Esophagus muscularis mucosa (tissue), 4 donors: ENCODE measurements around the gene DNASE2B. TPM values are rescaled to one million over a fixed set of nuclear protein-coding genes. Genes with fewer than 3 reads are reported as not detected.

ENCODE experiments used
- DNase-seq: peaks from one replicate; pipeline ENCODE4 v3.0.0-alpha.2; 2017; ENCODE audit errors: extremely low spot score
- H3K27ac ChIP-seq, 4 donors: fragments of 200-600 bp; sonication (generic); replicated peaks in 1 of 4; 1 replicate in 3 of 4; 2 replicates in 1 of 4; pipeline ENCODE4 v1.5.1; 2016 to 2019; ENCODE audit warnings: mild to moderate bottlenecking in 1 of 4
- H3K27me3 ChIP-seq, 4 donors: fragments of 200-600 bp; sonication (generic); one replicate each; pipeline versions ENCODE4 v1.5.1 to v1.6.0; 2016 to 2019
- H3K36me3 ChIP-seq, 4 donors: fragments of 200-600 bp; sonication (generic); one replicate each; pipeline ENCODE4 v1.5.1; 2016 to 2019
- H3K4me1 ChIP-seq, 4 donors: fragments of 200-600 bp; sonication (generic); one replicate each; pipeline ENCODE4 v1.5.1; 2016 to 2019
- H3K4me3 ChIP-seq, 4 donors: fragments of 200-600 bp; sonication (generic); 1 replicate in 2 of 4; 2 replicates in 2 of 4; pipeline ENCODE4 v1.5.1; 2016 to 2019; ENCODE audit warnings: mild to moderate bottlenecking in 4 of 4, moderate library complexity in 1 of 4
- H3K9me3 ChIP-seq, 4 donors: fragments of 200-600 bp; sonication (generic); 1 replicate in 3 of 4; 2 replicates in 1 of 4; pipeline ENCODE4 v1.5.1; 2016 to 2019
- EP300 ChIP-seq: sonication (generic); formaldehyde crosslinking; IDR thresholded peaks from one replicate; pipeline ENCODE4 v1.6.1; 2017; ENCODE audit warnings: antibody characterized with exemption
- POLR2A ChIP-seq: fragments of 450-650 bp; IDR thresholded peaks from one replicate; pipeline ENCODE4 v1.6.1; 2017; ENCODE audit warnings: antibody characterized with exemption, moderate library complexity, mild to moderate bottlenecking, low read depth
- POLR2AphosphoS5 ChIP-seq, 2 donors: sonication (generic); formaldehyde crosslinking; IDR thresholded peaks; one replicate each; pipeline ENCODE4 v1.6.1; 2017; ENCODE audit warnings: antibody characterized with exemption in 2 of 2
- WGBS: methylation state at CpG from one replicate; pipeline ENCODE4 v1.1.5; 2018; 5-methylcytosine and 5-hydroxymethylcytosine counted together
- intact Hi-C: fragments of 100-400 bp; cut with DNase I; formaldehyde crosslinking; loops from one replicate; pipeline ENCODE4 v1.15.1; 2023
- total RNA-seq, 4 donors: library from RNA; depleted of rRNA; stranded (reverse); fragments of >200 nt; gene quantifications; one replicate each; pipeline versions ENCODE4 v1.1.0 to v1.2.1, GENCODE V29; 2016
- TF ChIP-seq, protein P1 (sequence below), 3 experiments: fragments of 200-600 bp in 2 of 3; fragments of 450-650 bp in 1 of 3; sonication (generic) in 2 of 3; IDR thresholded peaks; one replicate each; pipeline ENCODE4 v1.5.1; 2017 to 2019; ENCODE audit warnings: antibody characterized with exemption in 3 of 3, mild to moderate bottlenecking in 2 of 3, moderate library complexity in 1 of 3

Gene DNASE2B
- total RNA-seq, 4 donors from 2014 or later = 0.33 TPM; not detected in 3

DNA sequence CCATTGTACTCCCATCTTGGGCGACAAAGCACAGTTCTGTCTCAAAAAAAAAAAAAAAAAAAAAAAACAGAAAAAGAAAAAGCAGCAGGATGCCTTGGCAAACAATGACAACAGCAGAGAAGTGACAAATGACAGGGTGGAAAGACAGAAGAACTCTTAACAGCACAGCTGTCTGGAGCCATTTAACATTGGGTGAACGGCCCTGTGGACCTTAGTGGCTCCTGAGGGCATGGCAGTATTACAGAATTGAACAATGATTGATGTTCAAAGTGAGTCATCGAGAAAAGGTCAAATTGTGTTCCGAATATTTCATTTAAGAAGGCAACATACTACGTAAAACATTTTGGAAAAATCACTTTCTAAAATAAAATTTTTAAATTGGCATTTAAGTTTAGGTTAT lies 30.0 kb downstream of the DNASE2B start:
- intact Hi-C loops = no loop called here

DNA sequence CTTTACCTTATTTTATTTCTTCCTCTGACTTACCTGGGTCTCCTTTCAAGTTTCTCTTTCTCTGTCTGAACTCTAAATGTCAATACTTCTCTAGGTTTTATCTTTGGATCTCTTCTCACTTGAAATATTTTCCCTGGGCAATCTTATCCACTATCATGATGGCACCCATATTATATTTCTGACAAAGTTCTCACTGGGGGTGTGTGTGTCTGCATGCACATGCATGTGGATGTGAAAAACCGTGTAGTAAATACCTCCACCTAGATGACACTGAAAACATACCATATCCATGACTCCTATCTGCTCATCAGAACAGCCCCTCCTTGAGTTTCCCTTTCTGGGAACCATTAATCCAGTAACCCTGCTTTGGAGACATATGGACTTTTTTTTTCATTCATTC lies 30.9 kb downstream of the DNASE2B start:
- no peak overlapping the region for H3K27ac ChIP-seq
- no peak for DNase-seq
- no peaks in the 10 kb centered on the region for H3K36me3 ChIP-seq
- no peak overlapping the region for H3K4me3 ChIP-seq
- no peaks in the 10 kb centered on the region for H3K27me3 ChIP-seq
- TF ChIP-seq EP300 = no peak
- no peak for TF ChIP-seq POLR2A
- no peak for TF ChIP-seq POLR2AphosphoS5 (IDR thresholded peaks at IDR 0.05)
- TF ChIP-seq, protein P1, sequence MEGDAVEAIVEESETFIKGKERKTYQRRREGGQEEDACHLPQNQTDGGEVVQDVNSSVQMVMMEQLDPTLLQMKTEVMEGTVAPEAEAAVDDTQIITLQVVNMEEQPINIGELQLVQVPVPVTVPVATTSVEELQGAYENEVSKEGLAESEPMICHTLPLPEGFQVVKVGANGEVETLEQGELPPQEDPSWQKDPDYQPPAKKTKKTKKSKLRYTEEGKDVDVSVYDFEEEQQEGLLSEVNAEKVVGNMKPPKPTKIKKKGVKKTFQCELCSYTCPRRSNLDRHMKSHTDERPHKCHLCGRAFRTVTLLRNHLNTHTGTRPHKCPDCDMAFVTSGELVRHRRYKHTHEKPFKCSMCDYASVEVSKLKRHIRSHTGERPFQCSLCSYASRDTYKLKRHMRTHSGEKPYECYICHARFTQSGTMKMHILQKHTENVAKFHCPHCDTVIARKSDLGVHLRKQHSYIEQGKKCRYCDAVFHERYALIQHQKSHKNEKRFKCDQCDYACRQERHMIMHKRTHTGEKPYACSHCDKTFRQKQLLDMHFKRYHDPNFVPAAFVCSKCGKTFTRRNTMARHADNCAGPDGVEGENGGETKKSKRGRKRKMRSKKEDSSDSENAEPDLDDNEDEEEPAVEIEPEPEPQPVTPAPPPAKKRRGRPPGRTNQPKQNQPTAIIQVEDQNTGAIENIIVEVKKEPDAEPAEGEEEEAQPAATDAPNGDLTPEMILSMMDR (IDR thresholded peaks at IDR 0.05) = no peak
- intact Hi-C loops = no loop called here
- WGBS = 94% methylated on average over 1 of the region's 1 CpG
- peaks cover 0 to 11% (median 5%) of the 10 kb centered on the region in 4 donors for H3K4me1 ChIP-seq
- H3K9me3 ChIP-seq = peaks cover 0 to 9% (median 4%) of the 10 kb centered on the region in 4 donors

More for the DNA sequence above, 30.0 kb downstream of the DNASE2B start:
- TF ChIP-seq POLR2AphosphoS5 (IDR thresholded peaks at IDR 0.05) (no peak), POLR2A (no peak), EP300 (no peak)
- TF ChIP-seq, protein P1 (IDR thresholded peaks at IDR 0.05) = no peak
- H3K36me3 ChIP-seq = no peaks in the 10 kb centered on the region
- no peak overlapping the region for H3K4me3 ChIP-seq
- no peak for DNase-seq
- peaks cover 0 to 3% (median 1%) of the 10 kb centered on the region in 4 donors for H3K4me1 ChIP-seq
- 88% methylated on average over 5 of the region's 5 CpGs for WGBS
- no peak overlapping the region for H3K27ac ChIP-seq
- peaks cover 0 to 9% (median 4%) of the 10 kb centered on the region in 4 donors for H3K9me3 ChIP-seq
- H3K27me3 ChIP-seq = no peaks in the 10 kb centered on the region

DNA sequence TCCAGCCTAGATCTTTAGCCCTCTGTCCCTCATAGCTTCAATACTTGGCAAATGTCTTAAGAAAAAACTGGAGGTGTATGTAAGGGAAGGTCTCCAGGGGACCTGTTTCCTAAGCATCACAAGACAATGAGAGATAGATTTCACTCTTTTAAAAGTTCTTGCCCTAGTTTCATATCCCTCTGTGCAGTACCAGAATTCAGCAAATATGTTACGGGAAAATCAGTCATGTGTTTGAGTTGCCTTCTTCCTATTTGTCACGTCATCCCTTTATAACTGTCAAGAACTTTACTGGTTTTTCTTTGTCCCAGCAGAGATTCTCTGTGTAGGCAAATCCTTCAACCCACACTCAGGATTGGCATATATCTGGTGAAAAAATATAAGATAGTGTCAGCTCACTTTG lies 32.3 kb downstream of the DNASE2B start:
- no peak overlapping the region for H3K27ac ChIP-seq
- DNase-seq = no peak
- peaks cover 0 to 9% (median 4%) of the 10 kb centered on the region in 4 donors for H3K9me3 ChIP-seq
- H3K4me1 ChIP-seq = peaks cover 0 to 11% (median 5%) of the 10 kb centered on the region in 4 donors
- no peaks in the 10 kb centered on the region for H3K27me3 ChIP-seq
- TF ChIP-seq POLR2A (no peak), POLR2AphosphoS5 (IDR thresholded peaks at IDR 0.05) (no peak), EP300 (no peak)
- TF ChIP-seq, protein P1 (IDR thresholded peaks at IDR 0.05) = no peak
- WGBS = 80% methylated on average over 2 of the region's 2 CpGs
- intact Hi-C loops = loop anchor here (10.0 kb wide), 2 partner anchors 496 to 526 kb away; no protein-coding TSS in a partner anchor
- H3K36me3 ChIP-seq = no peaks in the 10 kb centered on the region
- no peak overlapping the region for H3K4me3 ChIP-seq

DNA sequence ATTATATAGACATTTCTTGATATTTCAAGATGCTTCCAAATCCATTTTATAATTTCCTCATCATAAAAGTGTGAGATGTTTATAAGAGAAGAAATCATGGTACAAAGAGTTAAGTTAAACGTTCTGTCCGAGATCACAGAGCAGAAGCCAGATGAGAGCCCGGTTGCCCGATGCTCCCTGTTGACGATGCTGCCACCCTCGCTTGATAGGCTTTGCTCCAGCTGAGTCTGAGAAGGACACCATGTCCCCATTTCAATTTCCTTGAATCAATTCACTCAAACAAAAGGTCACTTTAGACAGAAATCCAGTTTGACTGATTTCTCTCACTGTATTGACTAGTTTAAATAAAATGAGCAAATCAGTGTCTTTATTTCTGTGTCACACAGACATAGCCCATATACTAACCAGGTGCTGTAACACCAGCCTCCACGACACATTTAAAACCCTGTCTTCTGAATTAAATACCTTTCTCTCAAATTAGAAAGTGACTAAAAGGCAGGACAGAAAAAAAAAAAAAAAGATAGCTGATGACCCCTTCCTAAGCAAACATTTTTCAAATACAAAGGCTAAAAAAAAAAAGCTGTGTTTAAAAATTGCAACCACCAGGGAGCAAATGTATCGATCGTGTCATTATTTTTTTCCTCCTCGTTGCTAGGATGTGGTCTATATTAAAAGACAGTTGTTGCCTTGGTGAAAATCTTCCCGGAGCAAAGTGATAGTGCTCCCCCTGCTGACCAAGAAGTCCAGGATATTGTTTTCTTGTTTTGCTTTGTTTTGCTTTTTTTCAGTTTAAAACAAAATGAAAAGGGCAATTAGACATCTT lies 35.2 kb downstream of the DNASE2B start:
- Histone ChIP-seq H3K27me3 (no peaks in the 10 kb centered on the region), H3K9me3 (peaks cover 0 to 9% (median 4%) of the 10 kb centered on the region in 4 donors), H3K4me3 (peak overlapping the region; percentile 23 to 36 (median 26)), H3K36me3 (no peaks in the 10 kb centered on the region), H3K4me1 (peaks cover 0 to 11% (median 5%) of the 10 kb centered on the region in 4 donors), H3K27ac (no peak overlapping the region)
- no peak for DNase-seq
- TF ChIP-seq POLR2AphosphoS5 (IDR thresholded peaks at IDR 0.05) (no peak), EP300 (no peak), POLR2A (no peak)
- TF ChIP-seq, protein P1 (IDR thresholded peaks at IDR 0.05) = peak; percentile 70 to 74 (median 72)
- 17% methylated on average over 11 of the region's 11 CpGs for WGBS
- intact Hi-C loops = loop anchor here (10.0 kb wide), 2 partner anchors 499 to 529 kb away; no protein-coding TSS in a partner anchor
